Activated CD8-positive, alpha-beta memory T cell treated with anti-CD3 and anti-CD28 coated beads, Interleukin-2, amount 50 U/mL, for 4 hours (primary cell): ENCODE data around the gene FGD2.

ENCODE experiments used
- DNase-seq: peaks from one replicate; pipeline ENCODE4 v3.0.0-alpha.2; 2020

The FGD2 gene

DNA sequence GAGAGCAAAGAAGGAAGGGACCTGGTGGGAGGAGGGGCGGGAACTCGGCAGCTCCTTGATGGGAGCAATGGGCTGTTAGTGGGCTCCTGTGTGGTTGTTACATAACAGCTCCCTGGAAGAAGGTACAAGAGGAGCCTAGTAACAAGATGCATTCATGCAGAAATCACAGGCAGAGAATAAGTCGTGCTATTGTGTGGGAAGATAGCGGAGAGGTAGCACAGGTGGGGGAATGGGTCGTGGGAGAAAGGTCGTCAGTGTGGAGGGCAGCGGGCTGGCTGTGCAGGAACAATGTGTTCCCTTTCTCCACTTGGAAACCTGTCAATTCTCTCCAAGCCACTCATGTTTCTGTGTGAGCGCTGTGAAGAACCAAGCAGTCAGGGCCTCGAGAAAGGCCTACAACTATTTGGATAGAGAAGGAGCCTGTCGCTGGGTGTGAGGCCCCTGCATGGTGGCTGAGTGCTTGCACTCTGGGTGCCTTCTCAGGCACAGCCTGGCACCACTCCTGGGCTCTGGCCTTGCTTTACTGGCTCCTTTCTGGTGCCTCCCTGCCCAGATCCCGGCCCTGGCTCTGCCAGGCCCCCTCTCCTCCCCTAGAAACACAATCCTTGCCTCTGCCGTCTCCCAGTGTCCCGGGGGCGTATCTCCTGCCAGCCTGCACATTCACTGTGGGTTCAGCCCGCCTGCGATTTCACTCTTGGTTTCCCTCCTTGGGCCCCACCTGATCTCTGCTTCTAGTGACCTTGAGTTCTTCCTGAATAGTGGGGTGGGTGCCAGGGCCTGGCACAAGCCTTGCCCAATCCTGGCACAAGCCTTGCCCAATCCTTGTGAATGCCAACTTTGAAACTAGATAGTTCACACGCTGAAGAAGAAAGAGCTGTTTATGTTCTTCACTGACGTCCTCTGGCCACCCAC is 7.4 kb upstream of the FGD2 start:
- DNase-seq = no peak

DNA sequence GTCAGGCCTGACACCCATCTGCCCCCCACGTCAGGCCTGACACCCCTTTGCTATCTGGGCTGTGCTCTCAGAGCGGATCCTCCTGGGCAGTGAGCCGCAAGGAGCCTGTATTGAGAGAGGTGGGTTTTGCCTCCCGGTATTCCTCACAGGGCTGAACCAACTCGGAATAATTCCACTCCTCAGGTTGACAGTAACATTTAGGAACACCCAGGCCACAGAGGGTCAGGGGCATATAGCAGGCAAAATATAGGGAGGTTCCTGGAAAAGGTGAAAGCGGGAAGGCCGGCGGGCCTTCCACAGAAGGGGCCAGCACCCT is 6.8 kb upstream of the FGD2 start:
- DNase-seq = no peak

DNA sequence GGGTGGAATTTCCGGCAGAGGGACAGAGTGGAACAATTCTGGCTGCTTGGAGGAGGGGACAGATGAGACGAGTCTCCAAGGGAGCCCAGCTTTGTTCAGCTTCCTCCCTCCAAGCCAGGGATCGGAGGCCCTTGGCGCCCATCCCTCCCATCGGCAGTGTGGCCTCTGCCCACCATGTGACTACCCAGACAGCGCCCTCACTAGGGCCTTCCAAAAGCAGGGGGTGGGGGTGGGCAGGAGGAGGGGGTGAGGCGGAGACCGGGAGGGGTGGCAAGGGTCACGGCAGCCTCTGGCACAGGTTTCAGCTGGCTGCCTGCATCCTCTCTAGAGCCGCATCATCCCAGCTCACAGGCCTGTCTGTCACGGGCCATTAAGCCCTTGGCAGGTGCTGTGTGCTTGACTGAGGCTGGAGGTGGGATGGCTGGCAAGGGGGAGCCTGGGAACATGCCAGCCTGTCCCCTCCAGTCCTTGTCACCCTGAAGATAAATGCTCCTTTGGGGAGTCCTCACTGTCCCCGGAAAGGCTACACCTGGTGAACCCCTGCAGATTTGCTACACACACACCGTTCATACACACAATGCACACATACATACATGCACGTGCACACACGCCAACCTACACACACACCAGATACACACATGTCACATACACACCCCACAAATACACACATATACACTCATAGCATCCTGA is 6.2 kb upstream of the FGD2 start:
- DNase-seq = no peak

DNA sequence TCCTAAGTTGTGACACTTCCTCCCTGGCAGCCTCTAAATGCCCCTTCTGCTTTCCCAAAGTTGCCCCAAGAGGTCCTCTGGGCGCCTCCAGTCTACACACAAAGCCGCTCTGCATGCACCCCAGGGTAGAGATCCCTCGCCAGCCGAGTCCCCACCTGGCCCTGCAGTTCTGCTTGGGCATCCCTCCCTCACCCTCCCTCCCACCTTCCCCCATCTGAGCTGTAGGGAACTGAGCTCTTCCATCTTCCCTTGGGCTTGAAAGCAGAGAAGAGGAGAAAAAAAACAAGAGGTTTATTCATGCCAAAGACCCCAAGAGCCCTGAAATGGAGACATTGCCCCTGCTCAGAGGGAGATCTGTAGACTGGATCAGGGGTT is 5.7 kb upstream of the FGD2 start:
- no peak for DNase-seq

DNA sequence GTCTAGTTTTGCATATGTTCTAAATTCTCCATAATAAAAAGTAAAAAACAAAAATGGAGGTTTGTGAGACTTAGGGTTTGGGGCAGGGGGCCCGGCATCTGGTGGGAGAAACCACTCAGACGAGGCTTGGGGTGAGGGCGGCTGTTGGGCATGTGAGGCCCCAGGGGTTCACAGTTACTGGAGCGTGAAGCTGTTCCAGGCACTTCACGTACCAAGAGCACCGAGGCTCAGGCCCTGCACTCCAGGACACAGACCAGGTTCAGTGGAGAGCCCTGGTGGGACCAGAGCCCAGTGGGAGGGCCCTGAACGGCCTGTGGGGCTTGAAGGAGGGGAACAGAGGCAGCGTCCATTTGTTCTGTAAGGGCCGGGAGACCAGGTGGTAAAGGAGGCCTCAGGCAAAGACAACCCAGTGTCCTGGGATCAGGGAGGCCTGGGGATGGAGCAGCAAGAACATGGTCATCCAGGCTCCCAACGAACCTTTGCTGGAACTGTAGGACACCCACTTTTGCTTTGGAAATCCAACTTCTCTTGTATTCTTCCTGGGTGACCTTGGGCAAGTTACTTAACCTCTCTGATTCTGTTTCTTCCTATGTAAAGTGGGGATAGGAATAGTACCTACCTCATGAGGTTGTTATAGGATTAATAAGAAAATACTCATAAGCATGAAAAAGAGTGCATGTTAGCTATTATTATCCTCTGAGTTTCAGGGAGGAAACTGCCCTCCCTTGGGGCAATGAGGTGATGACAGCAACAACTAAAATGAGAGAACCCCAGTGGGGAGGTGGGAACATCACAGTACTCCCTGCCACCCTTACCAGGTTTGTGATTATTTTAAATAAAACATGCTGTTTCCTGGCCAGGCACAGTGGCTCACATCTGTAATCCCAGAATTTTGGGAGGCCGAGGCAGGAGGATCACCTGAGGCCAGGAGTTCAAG is 1.1 kb upstream of the FGD2 start:
- DNase-seq = no peak

DNA sequence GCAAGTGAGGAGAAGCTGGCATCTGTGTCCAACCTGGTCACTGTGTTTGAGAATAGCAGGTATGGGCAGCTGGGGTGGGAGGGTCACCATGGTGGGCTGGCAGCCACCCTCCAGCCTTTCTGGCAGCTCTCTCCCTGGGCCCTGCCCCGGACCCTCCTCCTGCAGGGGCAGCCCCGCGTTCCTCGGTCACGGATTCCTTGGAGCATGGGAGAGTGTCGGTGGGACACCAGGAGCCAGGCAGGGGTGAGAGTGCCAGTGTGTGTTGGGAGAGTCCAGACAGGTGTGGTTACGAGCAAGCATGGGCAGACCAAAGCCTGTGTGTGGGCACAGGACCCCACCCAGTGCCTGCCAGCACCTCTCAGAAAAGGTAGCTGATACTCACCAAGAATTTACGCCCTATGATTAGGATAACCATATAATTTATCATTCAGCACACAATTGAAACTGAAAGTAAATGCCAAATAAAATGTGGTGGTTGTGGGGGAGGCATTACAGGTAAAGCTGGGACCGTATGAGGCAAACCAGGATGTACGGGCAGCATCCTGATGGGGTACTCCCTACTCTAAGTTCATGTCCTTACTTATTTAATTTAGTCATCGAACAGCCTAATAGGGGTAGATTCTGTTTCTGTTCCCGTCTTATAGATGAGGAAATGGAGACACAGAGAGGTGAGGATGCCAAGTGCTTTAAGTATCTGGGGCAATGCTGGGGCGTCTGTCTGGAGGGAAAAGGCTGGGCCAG is 542 bp downstream of the FGD2 start:
- DNase-seq = no peak

DNA sequence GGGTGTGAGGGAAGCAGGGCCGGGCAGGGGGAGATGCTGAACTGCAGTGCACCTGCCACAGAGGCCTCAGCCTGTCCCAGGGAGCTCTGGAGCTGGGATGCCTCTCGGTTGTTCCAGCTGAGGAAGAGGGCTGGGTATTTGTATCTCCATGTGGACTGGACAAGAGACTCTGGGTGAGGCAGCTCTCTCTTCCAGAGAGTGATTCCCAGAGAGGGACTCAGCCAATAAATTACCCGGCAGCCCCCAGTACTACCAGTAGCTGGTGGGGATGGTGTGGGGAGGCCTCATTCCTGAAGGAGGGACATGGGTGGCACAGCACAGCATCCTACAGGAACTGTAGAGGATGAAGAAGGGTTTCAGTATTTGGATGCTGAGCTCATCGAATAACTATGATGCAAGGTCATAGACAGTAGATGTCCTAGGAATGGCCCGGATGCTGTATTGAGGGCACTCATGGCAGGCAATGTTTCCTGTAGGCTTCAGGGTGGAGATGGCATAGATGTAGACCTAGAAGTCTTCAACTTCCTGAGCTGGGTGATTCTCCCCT is 1.4 kb downstream of the FGD2 start:
- DNase-seq = no peak

DNA sequence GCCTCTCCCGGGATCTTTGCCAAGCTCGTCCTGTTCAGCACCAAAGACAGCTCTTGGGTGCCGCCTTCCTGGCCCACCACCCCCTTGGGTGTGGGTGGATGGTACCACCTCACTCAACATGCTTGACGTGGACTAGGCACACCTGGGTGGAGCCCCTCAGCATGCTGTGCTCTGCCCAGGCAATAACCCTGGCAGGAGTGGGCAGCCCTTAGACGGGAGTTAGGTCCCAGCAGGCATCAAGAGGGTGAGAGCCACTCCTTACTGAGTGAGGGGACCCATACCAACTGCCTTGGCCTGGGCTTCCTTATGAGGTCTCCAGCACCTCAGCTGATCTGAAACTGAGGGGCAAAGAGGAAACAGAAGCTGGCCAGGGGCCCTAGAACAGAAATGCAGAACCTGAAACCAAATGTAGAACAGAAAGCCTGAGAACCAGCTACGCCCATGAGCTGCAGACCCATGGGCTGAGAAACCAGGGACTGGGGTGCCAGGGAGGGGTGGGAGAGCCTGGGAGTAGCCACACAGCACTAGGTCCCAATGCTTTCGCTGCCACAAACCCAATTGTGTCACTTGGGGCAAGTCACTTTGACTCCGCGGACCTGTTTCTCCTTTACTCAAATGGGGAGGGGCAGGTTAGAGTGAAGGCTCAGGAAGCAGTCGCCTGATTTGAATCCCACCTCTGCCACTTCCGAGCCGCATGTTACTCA is 2.0 kb downstream of the FGD2 start:
- DNase-seq = no peak

DNA sequence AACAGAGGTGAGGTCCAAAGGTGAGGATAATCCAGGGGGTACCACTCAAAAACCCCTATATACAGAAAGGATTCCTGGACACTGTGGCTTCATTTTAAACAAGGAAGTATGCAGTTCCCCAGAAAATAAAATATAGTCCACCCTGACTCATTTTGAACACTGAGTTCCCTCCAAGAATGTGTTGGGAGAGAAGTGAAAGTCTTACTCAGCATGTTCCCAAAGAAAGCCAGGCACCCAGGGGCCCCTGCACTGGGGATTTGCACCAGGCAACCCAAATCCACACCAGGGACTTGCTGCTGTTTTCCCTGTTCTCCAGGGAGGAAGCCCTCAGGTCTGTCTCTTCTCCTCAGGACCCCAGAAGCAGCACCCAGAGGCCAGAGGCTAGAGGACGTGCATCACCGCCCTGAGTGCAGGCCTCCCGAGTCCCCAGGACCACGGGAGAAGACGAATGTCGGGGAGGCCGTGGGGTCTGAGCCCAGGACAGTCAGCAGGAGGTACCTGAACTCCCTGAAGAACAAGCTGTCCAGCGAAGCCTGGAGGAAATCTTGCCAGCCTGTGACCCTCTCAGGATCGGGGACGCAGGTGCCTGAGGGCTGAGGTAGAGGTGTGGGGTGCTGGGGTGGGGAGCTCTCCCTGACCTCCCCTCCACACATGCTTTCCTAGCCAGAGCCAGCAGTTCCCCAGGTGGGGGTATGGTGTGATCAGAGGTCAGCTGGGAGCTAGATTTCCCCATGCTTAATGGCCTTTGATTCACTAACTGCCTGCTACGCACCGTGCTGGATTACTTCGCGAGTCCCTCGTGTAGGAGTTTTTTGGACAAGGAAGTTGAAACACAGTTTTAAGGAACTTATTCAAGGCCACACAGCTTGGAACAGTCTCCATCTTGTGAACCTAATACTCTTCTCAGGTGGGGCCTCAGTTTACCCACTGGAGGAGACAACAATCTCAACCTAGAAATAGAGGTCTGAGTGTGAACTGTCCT is 3.3 kb downstream of the FGD2 start:
- DNase-seq = no peak

DNA sequence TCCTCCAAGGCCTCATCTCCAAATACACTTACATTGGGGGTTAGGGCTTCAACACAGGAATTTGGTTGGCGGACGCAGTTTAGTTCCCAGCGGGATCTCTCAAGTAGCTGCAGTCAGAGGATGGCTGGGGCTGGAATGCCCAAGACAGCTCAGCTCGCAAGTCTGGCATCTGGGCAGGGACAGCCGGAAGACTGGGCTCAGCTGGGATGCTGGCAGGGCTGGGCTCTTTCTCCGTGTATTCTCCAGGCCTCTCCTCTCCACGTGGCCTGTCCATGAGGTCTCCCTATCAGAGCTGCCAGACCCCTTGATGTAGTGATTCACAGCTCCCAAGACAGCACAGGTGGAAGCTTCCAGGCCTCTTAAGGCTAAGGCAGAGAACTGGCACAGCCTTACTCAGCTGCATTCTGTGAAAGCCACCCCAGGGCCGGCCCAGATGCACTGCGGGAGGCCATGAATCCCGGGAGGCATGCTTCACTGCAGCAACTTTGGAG is 5.0 kb downstream of the FGD2 start:
- no peak for DNase-seq

DNA sequence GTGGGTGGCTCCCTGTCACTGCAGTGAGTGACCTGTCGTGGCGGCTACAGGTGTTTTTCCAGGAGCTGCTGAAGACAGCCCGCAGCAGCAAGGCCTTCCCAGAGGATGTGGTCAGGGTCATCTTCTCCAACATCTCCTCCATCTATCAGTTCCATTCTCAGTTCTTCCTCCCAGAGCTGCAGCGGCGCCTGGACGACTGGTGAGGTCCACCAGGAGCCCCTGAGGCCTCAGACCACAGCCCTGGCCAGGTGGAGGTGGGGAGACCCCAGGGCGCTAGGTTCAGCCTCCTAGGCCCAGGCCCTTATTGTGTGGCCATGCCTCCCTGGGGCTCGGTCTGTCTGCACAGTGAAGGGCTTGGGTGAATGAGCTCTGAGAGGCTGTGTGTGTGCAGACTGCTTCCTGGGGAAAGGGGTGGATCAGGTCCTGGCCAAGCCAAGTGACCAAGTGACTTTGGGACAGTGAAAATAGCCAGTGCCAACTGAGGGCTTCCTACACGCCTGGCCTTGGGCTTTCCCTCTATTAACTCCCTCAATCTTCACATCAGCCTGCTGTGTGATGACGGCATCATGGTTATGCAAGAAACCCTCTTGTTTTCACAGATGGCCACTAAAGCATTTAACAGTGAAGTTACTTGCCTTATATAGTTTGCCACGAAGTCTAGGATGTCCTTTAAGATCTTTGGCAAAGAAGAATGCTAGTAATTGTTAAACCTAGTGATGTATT is 6.4 kb downstream of the FGD2 start:
- DNase-seq = no peak

DNA sequence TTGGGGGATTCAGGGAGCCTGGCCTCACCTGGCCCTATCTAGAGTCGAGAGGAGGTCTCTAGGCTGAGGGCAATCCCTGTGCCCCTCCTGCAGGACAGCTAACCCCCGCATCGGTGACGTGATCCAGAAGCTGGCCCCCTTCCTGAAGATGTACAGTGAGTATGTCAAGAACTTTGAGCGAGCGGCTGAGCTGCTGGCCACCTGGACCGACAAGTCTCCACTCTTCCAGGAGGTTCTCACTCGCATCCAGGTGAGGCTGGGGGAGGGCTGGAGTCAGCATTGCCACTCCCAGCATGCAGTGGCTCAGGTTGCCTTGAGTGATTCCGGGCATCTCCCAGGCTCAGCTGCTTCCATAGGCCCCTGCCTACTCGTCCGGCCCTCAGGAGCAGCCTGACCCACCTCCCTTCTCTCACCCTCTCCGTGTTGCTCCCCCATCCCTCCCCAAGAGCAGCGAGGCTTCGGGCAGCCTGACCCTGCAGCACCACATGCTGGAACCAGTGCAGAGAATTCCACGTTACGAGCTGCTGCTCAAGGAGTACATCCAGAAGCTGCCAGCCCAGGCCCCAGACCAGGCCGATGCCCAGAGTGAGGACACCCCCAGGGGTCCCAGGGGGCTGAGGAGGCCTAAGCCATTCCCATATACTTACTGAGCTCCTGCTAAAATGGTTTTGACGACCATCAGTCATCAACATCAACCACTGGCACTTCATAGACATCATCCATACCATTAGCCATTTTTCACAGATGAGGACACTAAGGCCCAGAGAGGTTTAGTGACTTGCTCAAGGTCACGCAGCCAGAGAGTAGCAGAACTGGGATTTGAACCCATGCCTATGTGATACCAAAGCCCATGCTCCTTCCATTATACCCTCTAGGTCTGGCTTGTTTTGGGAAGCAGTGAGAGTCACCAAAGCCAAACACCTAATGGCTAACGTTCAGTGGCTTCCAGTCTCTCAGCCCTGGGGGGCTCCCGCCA is 8.3 kb downstream of the FGD2 start:
- no peak for DNase-seq

DNA sequence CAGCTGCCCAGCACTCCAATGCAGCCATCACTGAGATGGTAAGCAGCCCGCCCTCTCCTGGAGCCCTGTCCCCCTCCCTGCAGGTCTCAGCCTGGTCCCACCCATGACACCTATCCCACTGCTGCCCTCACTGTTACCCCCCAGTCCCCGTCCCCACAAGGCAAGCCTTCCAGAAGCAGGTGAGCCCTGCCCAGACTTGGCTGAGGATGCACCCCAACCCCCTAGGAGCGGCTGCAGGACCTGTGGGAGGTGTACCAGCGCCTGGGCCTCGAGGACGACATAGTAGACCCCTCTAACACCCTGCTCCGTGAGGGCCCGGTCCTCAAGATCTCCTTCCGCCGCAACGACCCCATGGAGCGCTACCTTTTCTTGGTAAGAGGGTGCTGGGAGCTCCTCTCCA is 9.2 kb downstream of the FGD2 start:
- no peak for DNase-seq

DNA sequence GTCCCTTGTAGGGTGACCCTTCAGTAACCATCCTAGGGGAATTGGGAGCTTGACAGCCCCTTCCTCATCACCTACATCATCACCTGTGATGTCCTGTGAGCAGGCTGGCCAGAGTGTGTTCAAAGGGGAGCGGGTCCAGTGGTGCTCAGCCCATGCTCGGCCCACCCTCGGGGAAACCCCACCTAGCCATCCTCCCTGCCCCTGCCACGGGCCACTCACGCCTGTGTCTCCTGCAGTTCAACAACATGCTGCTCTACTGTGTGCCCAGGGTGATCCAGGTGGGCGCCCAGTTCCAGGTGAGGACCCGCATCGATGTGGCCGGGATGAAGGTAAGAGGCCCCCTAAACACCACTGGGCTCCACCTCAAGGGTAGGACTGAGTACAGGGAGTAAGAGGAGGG is 10.1 kb downstream of the FGD2 start:
- DNase-seq = no peak

DNA sequence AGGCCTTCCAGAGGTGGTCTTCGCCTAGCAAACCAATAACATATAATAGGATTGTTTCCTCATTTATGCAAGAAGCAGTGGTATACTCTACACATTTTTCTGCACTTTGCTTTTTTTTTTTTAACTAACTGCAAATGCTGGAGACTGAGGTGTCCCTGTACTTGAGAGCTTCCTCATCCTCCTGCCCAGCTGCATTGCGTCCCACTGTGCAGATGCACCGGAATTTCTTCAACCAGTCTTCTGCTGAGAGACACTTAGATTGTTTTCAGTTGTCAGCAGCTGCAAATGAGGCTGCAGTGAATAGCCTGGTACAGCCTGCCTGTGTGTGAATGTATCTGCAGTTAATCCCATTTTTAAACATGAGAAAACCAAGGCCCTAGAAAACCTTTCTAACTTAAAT is 11.5 kb downstream of the FGD2 start:
- no peak for DNase-seq

DNA sequence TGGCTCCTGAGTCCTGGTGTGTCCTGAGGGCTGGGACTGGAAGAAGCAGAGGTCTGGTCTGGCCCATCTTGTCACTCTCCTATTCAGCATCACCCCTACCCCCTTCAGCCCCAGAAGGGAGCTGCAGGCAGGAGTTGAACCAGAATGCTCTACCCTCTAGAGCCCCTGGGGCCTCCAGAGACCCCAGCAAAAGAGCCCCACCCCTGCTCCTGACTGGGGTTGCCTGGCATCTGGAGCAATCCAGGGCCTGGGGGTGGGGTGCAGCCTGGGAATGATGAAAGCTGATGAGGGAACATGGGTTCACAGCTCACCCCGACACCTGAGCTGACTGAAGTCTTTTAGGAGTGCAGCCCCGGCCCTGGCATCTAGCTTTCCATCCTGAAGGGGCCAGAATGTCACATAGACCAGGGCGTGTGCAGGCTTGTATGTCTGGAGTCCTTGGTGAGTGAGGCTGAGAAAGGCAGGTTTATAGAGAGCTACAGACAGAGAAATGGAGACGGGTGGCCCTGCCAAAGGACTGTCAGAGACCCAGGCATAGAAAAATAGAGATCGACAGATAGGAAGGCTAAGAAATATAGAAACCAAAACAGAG is 12.2 kb downstream of the FGD2 start:
- DNase-seq = no peak

DNA sequence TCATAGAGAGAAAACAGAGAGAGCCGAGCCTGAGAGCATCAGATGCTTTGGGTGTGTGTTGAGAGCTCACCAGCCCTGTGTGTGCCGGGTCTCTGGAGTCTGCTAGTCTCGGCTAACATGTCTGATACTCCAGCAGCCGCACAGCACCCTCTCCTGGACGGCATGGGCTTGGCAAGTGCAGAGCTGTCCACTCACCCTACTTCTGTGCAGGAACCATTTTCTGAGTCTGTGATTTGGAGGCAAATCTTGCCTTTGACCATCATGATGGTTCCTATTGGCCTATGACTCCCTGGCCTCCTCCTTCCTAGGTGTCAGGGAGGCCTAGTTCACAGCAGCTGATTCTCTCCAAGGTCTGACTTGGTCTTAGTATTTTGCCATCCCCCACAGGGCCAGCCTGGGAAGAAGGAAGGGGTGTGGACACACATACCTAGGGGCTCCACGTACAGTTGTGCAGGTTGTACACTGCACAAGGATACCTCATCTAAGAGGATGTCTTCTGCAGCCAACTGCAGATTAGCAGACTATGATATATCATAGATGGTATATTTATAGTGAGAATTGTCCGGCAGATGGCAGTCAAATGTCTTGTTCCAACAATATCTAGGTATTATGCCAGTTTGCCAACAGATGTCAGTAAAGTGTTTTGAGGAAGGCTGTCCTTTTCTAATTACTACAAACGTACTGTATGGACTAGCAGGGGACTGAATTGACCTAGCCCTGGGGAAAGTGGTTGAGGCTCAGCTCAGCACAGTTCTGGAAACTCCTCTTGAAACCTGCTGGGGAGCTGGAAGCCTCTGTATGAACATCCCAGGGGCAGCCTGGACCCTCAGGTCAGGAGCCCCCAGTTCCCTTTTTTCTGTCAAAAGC is 13.0 kb downstream of the FGD2 start:
- DNase-seq = peak; percentile 86
